Measurements from ENCODE around the gene RBM44. TPM values are rescaled to one million over a fixed set of nuclear protein-coding genes. Genes with fewer than 3 reads are reported as not detected.

RBM44 gene
- total RNA-seq, 3 donors from 2014 or later = 1.4 to 2.5 (median 2.0) TPM

DNA sequence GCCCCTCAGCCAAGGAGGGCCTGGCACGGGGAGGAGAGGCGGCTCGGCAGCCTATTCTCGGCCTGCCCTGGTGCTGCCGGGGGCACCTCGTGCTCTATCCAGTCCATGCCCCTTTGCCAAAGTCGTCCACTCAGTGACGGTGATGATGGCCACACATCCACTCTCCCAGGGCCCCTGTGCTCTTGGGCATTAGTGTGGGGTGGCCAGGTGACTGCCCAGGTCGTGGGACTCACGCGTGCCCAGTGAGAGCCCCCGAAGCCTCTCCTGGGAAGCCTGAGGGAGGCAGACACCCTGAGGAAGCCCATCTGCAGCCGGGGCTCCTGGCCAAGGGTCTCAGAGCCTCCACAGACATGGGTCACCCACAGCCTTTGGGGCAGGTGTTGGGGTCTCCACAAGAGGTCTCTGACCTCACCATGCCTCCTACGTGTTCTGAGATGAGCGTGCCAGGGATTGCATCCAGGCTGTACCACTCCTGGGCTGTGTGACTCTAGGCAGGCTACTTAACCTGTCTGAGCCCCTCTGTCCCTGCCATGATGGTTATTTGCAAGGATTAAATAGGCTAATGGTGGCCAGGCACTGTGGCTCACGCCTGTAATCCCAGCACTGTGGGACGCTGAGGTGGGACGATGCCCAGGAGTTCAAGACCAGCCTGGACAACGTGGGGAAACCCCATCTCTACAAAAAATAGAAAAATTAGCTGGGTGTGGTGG is 73.8 kb downstream of the RBM44 start:
- intact Hi-C loops (cut with DNase I; ENCODE audit: low total_unique reads) = no loop called here
- peak in 1 of 2 donors; percentile 30 for DNase-seq (ENCODE audit: low spot score in 2 of 2)
- no peak overlapping the region for H3K27ac ChIP-seq
- H3K9me3 ChIP-seq = no peaks in the 10 kb centered on the region
- no peaks in the 10 kb centered on the region for H3K4me1 ChIP-seq
- H3K27me3 ChIP-seq = no peaks in the 10 kb centered on the region
- H3K36me3 ChIP-seq = no peaks in the 10 kb centered on the region
- TF ChIP-seq POLR2A (IDR thresholded peaks at IDR 0.05) = no peak
- TF ChIP-seq, protein P1, sequence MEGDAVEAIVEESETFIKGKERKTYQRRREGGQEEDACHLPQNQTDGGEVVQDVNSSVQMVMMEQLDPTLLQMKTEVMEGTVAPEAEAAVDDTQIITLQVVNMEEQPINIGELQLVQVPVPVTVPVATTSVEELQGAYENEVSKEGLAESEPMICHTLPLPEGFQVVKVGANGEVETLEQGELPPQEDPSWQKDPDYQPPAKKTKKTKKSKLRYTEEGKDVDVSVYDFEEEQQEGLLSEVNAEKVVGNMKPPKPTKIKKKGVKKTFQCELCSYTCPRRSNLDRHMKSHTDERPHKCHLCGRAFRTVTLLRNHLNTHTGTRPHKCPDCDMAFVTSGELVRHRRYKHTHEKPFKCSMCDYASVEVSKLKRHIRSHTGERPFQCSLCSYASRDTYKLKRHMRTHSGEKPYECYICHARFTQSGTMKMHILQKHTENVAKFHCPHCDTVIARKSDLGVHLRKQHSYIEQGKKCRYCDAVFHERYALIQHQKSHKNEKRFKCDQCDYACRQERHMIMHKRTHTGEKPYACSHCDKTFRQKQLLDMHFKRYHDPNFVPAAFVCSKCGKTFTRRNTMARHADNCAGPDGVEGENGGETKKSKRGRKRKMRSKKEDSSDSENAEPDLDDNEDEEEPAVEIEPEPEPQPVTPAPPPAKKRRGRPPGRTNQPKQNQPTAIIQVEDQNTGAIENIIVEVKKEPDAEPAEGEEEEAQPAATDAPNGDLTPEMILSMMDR (IDR thresholded peaks at IDR 0.05) = no peak
- TF ChIP-seq POLR2AphosphoS5 (IDR thresholded peaks at IDR 0.05) = no peak
- no peak overlapping the region for H3K4me3 ChIP-seq

- no peak overlapping the region for H3K4me3 ChIP-seq
- H3K27me3 ChIP-seq = no peaks in the 10 kb centered on the region
- H3K9me3 ChIP-seq = no peaks in the 10 kb centered on the region
- H3K36me3 ChIP-seq = no peaks in the 10 kb centered on the region
- H3K4me1 ChIP-seq = no peaks in the 10 kb centered on the region
- TF ChIP-seq, protein P1 (IDR thresholded peaks at IDR 0.05) = no peak
- TF ChIP-seq POLR2AphosphoS5 (IDR thresholded peaks at IDR 0.05) = no peak
- no peak for TF ChIP-seq POLR2A (IDR thresholded peaks at IDR 0.05)
- peak in 1 of 2 donors; percentile 20 for DNase-seq (ENCODE audit: low spot score in 2 of 2)
- no peak overlapping the region for H3K27ac ChIP-seq
- intact Hi-C loops (cut with DNase I; ENCODE audit: low total_unique reads) = no loop called here
Observed at GRCh38 chr2:237873421-237873831, 74.8 kb downstream of the RBM44 start.

DNA sequence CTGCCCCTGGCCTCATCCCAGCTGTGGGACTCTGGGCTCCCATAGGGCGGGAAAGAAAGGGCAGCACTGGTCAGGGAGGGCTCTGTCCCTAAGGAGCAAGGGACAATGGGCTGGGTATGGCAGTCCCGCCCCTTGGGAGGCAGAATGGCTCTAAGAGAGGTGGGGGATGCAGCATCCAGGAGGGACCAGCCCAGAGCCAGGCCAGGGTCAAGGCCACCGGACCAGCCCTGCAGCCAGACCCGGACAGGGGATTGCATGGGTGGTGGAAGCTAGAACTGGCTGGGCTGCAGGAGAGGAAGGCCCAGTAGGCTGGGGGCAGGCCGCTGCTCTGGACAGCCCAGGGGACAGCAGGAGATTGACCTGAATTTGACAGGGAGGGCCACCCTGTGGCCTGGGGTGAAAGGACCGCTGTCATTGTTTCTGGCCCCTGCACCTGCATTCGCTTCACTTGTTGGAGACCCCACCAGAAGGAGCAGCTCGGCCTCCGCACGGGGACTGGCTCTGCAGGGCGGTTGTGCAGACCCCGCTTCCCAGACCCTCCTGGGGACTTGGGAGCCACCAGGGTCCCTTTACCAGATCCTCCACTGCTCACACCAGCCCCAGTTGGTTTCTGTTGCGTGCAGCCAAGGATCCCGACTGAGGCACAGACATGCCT is 75.4 kb downstream of the RBM44 start:
- Histone ChIP-seq H3K4me3 (peak overlapping the region in 1 of 3 donors; percentile 16), H3K36me3 (no peaks in the 10 kb centered on the region), H3K27me3 (no peaks in the 10 kb centered on the region), H3K4me1 (no peaks in the 10 kb centered on the region), H3K27ac (no peak overlapping the region), H3K9me3 (no peaks in the 10 kb centered on the region)
- no peak for TF ChIP-seq POLR2A (IDR thresholded peaks at IDR 0.05)
- TF ChIP-seq POLR2AphosphoS5 (IDR thresholded peaks at IDR 0.05) = no peak
- TF ChIP-seq, protein P1 (IDR thresholded peaks at IDR 0.05) = no peak
- peak in 1 of 2 donors; percentile 45 for DNase-seq (ENCODE audit: low spot score in 2 of 2)
- intact Hi-C loops (cut with DNase I; ENCODE audit: low total_unique reads) = no loop called here

DNA sequence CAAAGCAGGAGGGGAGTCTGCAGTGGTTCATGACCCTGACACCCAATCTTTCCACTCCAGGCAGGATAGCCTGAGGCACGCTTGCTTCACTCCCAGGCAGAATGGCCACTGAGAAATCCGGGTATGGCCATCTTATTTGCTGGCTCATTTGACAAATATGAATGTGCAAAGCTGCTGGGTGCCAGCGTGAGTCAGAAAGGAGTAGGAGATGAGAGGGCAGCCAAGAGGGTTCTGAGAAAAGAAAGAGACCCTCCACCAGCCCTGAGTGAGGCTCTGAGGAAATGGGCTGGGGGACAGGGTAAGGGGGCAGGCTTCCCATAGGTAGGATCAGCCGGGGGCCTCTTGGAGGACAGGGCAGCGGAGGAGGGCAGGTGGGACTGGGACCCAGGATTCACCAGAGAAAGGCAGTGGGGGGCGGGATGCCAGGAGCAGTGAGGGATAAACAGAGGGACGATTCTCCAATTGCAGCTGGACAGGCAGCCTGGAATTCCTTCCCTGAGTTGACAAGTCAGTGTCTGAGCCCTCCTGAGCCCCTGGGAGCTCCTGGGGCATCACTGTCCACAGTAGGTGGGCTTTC is 76.1 kb downstream of the RBM44 start:
- DNase-seq (ENCODE audit: low spot score in 2 of 2) = peak in 1 of 2 donors; percentile 47
- Histone ChIP-seq H3K4me3 (no peak overlapping the region), H3K4me1 (no peaks in the 10 kb centered on the region), H3K36me3 (no peaks in the 10 kb centered on the region), H3K27ac (no peak overlapping the region), H3K9me3 (no peaks in the 10 kb centered on the region), H3K27me3 (no peaks in the 10 kb centered on the region)
- intact Hi-C loops (cut with DNase I; ENCODE audit: low total_unique reads) = no loop called here
- TF ChIP-seq, protein P1 (IDR thresholded peaks at IDR 0.05) = no peak
- no peak for TF ChIP-seq POLR2A (IDR thresholded peaks at IDR 0.05)
- TF ChIP-seq POLR2AphosphoS5 (IDR thresholded peaks at IDR 0.05) = no peak

Measured in breast epithelium (tissue), 4 donors.